HFF-Myc (cell line): ENCODE results near the gene GABRB1.

Source experiments
- DNase-seq: peaks from one replicate; pipeline ENCODE4 v3.0.0-alpha.2; 2011; ENCODE audit warnings: low read depth; ENCODE audit errors: extremely low read depth
- H3K4me3 ChIP-seq: replicated peaks from 2 replicates; pipeline ENCODE4 v1.5.1; 2011; ENCODE audit warnings: low read depth, mild to moderate bottlenecking, control low read depth, low read length
- TF ChIP-seq, protein P1 (sequence below): IDR thresholded peaks from 2 replicates; pipeline ENCODE4 v1.5.1; 2012; ENCODE audit warnings: mild to moderate bottlenecking, low read depth, low read length, control low read depth; ENCODE audit errors: missing control alignments

GABRB1 gene

DNA sequence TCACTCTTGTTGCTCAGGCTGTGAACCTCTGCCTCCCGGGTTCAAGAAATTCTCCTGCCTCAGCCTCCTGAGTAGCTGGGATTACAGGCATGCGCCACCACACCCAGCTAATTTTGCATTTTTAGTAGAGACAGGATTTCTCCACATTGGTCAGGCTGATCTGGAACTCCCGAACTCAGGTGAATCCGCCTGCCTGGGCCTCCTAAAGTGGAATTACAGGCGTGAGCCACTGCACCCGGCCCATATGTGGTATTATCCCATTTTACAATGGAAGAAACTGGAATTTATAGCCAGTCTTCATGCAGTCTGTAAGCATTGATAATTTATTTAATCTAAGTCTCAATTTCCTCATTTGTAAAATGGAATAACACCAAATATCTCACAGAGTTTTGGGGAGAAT is 161.8 kb downstream of the GABRB1 start:
- no peak for DNase-seq

DNA sequence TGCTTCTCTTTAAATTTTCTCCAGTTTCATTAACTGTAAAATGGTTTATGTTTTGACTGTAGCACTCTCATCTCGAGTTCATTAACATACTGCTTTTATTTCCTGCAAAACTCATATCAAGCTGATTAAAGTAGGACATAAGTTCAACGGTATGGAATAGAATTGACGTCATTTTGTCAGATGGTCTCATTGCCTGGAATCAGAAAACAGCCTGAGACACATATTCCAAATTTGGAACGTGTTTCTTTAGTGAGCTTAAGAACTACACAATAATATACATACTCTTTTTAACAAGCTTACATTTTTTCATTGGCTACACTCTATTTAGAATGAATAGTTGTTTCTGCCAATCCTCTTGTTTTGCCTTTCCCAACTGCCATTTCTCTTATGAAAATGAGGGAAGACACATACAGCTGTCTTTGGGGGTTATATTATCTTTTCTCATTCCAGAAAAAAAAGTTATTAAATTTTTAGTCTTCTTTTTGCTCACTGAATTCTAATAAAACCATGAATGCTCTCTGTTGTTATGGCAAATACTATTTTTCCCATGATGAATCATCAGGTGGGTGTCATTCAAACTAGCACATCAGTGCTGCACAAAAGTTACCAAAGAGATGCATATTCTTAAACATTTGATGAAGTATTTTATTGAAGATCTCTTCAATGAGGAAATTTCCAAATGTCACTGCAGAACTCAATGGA is 162.8 kb downstream of the GABRB1 start:
- no peak for DNase-seq
- TF ChIP-seq, protein P1, sequence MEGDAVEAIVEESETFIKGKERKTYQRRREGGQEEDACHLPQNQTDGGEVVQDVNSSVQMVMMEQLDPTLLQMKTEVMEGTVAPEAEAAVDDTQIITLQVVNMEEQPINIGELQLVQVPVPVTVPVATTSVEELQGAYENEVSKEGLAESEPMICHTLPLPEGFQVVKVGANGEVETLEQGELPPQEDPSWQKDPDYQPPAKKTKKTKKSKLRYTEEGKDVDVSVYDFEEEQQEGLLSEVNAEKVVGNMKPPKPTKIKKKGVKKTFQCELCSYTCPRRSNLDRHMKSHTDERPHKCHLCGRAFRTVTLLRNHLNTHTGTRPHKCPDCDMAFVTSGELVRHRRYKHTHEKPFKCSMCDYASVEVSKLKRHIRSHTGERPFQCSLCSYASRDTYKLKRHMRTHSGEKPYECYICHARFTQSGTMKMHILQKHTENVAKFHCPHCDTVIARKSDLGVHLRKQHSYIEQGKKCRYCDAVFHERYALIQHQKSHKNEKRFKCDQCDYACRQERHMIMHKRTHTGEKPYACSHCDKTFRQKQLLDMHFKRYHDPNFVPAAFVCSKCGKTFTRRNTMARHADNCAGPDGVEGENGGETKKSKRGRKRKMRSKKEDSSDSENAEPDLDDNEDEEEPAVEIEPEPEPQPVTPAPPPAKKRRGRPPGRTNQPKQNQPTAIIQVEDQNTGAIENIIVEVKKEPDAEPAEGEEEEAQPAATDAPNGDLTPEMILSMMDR, result no peak

More for the DNA sequence above, 161.8 kb downstream of the GABRB1 start:
- TF ChIP-seq, protein P1, result no peak
- no peak overlapping the region for H3K4me3 ChIP-seq

DNA sequence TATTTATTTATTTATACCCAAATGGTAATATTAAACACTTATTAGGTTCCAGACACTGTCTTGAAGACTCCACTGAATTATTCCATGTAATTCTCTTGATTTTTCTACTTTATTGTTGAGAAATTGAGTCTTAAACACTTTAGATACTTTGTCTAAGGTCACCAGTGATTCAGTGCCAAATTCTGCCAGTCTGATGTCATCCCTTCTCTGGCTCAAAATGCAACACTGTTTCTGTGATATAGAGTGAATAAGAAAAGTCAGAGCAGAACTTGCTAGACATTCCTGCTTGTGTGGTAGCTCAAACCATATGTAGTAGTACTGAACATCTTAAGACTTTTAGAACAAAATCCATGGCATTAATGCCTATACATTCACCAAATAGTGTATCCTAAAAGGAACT is 164.3 kb downstream of the GABRB1 start:
- H3K4me3 ChIP-seq, result no peak overlapping the region
- TF ChIP-seq, protein P1, result no peak
- DNase-seq, result no peak

More for the DNA sequence above, 162.8 kb downstream of the GABRB1 start:
- H3K4me3 ChIP-seq, result no peak overlapping the region

DNA sequence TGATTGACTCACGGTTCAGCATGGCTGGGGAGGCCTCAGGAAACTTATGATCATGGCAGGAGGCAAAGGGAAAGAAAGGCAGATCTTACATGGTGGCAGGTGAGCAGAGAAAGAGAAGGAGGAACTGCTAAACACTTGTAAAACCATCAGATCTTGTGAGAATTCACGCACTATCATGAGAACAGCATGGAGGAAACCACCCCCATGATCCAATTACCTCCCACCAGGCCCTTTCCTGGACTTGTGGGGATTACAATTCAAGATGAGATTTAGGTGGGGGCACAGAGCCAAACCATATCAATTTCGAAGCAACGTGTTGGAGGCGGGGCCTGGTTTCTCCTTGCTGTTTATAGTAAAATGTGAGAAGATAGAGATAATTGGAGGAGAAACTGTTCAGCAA is 167.4 kb downstream of the GABRB1 start:
- no peak for DNase-seq

DNA sequence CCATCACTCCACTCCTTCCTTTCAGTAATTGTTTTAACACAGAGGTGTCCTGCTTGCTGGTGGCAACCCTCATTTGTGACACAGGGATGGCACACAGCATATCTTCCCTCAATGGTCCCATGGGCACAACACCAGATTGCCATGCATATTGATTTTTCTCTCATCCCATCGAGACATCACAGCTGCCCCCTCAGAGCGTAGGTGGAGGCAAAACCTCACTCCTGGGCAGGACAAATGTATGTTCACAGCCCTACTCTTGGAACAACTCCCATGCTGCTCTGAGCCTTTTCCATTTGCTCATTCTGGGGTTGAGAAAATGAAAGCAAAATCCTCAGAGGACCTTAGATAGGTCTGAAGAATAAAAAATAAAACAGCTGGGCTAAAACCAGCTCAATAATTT is 172.2 kb downstream of the GABRB1 start:
- no peak for DNase-seq
- no peak overlapping the region for H3K4me3 ChIP-seq
- TF ChIP-seq, protein P1, result no peak

More for the DNA sequence above, 167.4 kb downstream of the GABRB1 start:
- no peak overlapping the region for H3K4me3 ChIP-seq
- TF ChIP-seq, protein P1, result no peak

DNA sequence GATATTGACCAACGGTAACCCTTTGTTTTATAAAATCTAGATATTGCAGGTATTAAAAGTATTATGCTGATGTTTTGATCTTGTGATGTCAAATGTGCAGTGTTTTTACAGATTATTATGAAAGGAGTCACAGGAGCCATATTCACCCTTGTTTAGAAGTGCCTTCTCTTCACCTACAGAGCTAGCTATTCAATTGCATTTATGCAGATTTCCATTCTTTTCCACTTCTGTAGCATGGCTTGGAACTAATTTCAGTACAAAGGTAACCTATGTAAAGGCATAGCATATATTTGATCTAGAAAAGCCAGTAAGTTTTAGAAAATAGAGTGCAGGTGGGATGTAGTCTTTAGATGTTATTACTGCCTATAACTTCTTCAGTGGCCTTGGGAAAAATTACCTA is 176.2 kb downstream of the GABRB1 start:
- TF ChIP-seq, protein P1, result no peak
- no peak for DNase-seq
- H3K4me3 ChIP-seq, result no peak overlapping the region

DNA sequence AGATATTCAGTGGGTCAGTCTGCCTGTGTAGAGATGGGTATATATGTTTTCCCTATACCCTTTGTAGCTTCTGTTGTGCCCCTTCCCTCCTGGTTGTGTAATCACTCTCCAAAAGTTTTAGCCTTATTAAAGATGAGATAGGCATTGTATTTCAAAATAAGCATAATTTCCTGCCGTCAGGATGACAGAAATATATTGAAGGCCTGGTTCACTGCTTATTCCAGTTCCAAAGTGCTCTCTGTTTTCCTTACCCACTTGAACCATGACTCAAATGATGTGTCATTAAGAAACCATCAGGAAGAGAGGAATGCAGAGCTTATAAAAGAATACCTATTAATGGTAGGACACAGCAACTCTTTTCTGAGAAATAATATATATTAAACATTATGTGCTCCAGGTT is 178.5 kb downstream of the GABRB1 start:
- TF ChIP-seq, protein P1, result no peak
- H3K4me3 ChIP-seq, result no peak overlapping the region
- no peak for DNase-seq
